Measurements from ENCODE around the gene HECTD2. TPM values are rescaled to one million over a fixed set of nuclear protein-coding genes. Genes with fewer than 3 reads are reported as not detected.
"Not testable (repeated sequence)": the region's sequence is repeated elsewhere in the genome, so short reads cannot be mapped to it uniquely, and the experiment has no call there.

The HECTD2 gene, protein sequence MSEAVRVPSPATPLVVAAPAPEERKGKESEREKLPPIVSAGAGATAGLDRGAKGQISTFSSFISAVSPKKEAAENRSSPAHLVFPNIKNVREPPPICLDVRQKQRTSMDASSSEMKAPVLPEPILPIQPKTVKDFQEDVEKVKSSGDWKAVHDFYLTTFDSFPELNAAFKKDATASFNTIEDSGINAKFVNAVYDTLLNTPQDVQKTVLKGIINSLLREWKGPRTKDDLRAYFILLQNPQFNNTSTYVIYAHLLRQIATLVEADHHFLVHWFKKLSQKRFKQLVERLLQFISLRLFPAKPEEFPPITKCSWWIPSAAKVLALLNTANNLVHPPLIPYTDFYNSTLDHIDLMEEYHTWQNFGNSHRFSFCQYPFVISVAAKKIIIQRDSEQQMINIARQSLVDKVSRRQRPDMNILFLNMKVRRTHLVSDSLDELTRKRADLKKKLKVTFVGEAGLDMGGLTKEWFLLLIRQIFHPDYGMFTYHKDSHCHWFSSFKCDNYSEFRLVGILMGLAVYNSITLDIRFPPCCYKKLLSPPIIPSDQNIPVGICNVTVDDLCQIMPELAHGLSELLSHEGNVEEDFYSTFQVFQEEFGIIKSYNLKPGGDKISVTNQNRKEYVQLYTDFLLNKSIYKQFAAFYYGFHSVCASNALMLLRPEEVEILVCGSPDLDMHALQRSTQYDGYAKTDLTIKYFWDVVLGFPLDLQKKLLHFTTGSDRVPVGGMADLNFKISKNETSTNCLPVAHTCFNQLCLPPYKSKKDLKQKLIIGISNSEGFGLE
- total RNA-seq = 10 to 100 TPM in 2 of 4 donors, 1 to 10 TPM in 2; 5.9 to 15.0 (median 10.8) TPM
- 1 to 10 TPM; 1.7 to 6.8 (median 2.0) TPM for polyA plus RNA-seq
- long read RNA-seq, donor 1, full-length matches to known transcripts = 2 of 2 reads
- long read RNA-seq, donor 1, partial matches to known transcripts = 0 of 2 reads
- long read RNA-seq, donor 1, other reads (novel, unspliced or antisense) = 0 of 2 reads
- long read RNA-seq, donor 2, full-length matches to known transcripts = 5 of 10 reads
- long read RNA-seq, donor 2, partial matches to known transcripts = 4 of 10 reads
- long read RNA-seq, donor 2, other reads (novel, unspliced or antisense) = 1 of 10 reads

DNA sequence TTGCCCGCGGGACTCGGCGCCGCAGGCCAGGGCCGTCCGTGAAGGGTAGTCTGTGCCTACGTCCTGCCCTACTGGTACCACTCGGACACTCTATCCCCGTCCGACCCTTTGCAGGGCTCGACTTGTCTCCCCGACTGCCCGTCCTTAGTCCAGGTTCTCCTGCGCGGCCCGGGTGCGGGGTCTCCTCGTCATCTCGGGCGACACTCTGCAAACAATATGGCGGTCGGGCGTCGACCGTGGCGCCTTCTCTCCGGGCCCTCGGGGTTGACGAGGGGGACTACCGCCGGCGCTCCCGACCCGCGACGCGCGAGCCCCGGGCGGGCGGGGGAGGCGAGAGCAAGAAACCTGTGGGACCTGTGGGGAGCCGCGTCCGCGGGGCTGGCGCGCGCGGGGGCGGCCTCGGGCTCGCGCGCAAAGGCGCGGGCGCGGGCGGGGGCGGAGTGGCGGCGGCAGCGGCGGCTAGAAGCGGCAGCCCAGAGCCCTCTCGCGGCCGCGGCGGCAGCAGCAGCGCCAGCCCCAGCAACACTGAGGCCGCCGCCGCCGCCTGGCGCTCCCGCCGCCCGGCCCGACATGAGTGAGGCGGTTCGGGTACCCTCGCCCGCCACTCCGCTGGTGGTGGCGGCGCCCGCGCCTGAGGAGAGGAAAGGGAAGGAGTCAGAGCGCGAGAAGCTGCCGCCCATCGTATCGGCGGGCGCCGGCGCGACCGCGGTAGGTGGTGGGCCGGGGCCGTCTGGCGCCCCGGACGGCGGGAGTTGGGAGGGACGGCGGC, at the start of gene HECTD2:
HECTD2 (plus strand) TSS at position 476 of the 769 bp plus-strand sequence; CDS start at position 571, 95 bp downstream.
- Histone ChIP-seq H3K36me3 (ENCODE audit: insufficient read depth in 1 of 2, low read depth in 1 of 2) (no peaks in the 10 kb centered on the region), H3K9me3 (no peaks in the 10 kb centered on the region), H3K4me1 (peaks cover 35% of the 10 kb centered on the region), H3K27ac (peak within 1 kb of the TSS; percentile 100), H3K4me3 (peak within 1 kb of the TSS; percentile 97), H3K27me3 (ENCODE audit: insufficient read depth in 3 of 3, low read length in 2 of 3) (no peaks in the 10 kb centered on the region)
- intact Hi-C loops (cut with DNase I) = loop anchor here (1.0 to 10.0 kb wide), 2 partner anchors 112 to 225 kb away; partner anchors contain the start of gene PPP1R3C (in 1 of the 2)
- DNase-seq (peak; percentile 86 to 91), ATAC-seq (peak; percentile 82 to 85 (median 84))
- TF ChIP-seq, protein P1, sequence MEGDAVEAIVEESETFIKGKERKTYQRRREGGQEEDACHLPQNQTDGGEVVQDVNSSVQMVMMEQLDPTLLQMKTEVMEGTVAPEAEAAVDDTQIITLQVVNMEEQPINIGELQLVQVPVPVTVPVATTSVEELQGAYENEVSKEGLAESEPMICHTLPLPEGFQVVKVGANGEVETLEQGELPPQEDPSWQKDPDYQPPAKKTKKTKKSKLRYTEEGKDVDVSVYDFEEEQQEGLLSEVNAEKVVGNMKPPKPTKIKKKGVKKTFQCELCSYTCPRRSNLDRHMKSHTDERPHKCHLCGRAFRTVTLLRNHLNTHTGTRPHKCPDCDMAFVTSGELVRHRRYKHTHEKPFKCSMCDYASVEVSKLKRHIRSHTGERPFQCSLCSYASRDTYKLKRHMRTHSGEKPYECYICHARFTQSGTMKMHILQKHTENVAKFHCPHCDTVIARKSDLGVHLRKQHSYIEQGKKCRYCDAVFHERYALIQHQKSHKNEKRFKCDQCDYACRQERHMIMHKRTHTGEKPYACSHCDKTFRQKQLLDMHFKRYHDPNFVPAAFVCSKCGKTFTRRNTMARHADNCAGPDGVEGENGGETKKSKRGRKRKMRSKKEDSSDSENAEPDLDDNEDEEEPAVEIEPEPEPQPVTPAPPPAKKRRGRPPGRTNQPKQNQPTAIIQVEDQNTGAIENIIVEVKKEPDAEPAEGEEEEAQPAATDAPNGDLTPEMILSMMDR (IDR thresholded peaks at IDR 0.05) = peak; percentile 62
- 0 to 1% (median 1%) methylated on average over 58 to 111 of the region's 111 CpGs for WGBS, 3 donors

DNA sequence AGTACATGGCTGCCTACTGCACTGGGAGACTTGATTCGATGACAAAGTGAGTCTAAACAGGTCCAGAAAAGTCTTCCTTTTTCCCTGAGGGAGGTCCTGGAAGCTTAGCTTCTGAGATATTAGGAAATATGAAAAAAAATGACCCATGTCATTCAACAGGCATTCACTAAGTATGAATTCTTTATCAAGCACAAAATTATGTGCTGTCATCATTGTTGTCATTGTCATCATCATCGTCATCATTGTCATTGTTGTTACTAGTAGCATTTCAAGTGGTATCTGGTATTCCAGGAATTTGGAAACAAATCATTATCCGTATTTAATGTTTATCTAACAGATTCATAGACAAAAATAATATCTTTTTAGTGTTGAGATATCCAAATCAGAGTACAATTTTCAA, 49.7 kb upstream of the HECTD2 start:
- intact Hi-C loops (cut with DNase I) = no loop called here
- no peaks in the 10 kb centered on the region for H3K36me3 ChIP-seq (ENCODE audit: insufficient read depth in 1 of 2, low read depth in 1 of 2)
- TF ChIP-seq, protein P1 (IDR thresholded peaks at IDR 0.05) = no peak
- H3K27me3 ChIP-seq (ENCODE audit: insufficient read depth in 3 of 3, low read length in 2 of 3) = no peaks in the 10 kb centered on the region
- no peaks in the 10 kb centered on the region for H3K9me3 ChIP-seq
- H3K27ac ChIP-seq = peak overlapping the region; percentile 24
- DNase-seq = no peak
- 77 to 86% (median 80%) methylated on average over 3 of the region's 3 CpGs for WGBS, 3 donors
- no peak overlapping the region for H3K4me3 ChIP-seq
- peaks cover 18% of the 10 kb centered on the region for H3K4me1 ChIP-seq
- no peak for ATAC-seq

DNA sequence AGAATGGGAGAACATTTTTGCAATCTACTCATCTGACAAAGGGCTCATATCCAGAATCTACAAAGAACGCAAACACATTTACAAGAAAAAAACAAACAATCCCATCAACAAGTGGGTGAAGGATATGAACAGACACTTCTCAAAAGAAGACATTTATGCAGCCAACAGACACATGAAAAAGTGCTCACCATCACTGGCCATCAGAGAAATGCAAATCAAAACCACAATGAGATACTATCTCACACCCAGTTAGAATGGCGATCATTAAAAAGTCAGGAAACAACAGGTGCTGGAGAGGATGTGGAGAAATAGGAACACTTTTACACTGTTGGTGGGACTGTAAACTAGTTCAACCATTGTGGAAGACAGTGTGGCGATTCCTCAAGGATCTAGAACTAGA, 44.6 kb upstream of the HECTD2 start:
- DNase-seq; H3K9me3 ChIP-seq; H3K36me3 ChIP-seq (ENCODE audit: insufficient read depth in 1 of 2, low read depth in 1 of 2); H3K27ac ChIP-seq; H3K27me3 ChIP-seq (ENCODE audit: insufficient read depth in 3 of 3, low read length in 2 of 3); intact Hi-C loops (cut with DNase I); ATAC-seq; H3K4me3 ChIP-seq: not testable (repeated sequence)
- WGBS, 3 donors = 96 to 98% (median 97%) methylated on average over 2 of the region's 3 CpGs
- peaks cover 18% of the 10 kb centered on the region for H3K4me1 ChIP-seq

DNA sequence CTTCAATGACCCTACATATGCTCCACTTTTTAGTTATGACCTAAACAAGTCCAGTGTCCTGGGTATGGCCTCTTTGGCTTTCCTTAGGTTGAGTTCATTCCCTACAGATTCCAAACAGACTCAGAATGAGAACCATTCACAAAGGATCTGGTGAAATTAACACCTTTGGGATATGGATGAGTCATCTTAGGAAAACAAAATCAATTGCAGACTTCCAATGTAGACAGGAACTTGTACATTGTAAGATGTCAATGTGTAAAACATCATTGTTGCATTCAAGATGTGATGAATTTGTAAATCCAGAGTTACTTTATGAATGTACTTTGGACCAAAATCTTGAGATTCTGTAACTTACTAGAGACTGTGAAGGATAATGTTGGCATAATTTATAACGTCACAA, 43.4 kb upstream of the HECTD2 start:
- no peak overlapping the region for H3K4me3 ChIP-seq
- TF ChIP-seq, protein P1 (IDR thresholded peaks at IDR 0.05) = no peak
- WGBS, 3 donors = 38 to 79% (median 76%) methylated on average over 1 of the region's 1 CpG
- H3K36me3 ChIP-seq (ENCODE audit: insufficient read depth in 1 of 2, low read depth in 1 of 2) = no peaks in the 10 kb centered on the region
- H3K27me3 ChIP-seq (ENCODE audit: insufficient read depth in 3 of 3, low read length in 2 of 3) = no peaks in the 10 kb centered on the region
- H3K9me3 ChIP-seq = no peaks in the 10 kb centered on the region
- DNase-seq = no peak
- intact Hi-C loops (cut with DNase I) = no loop called here
- H3K4me1 ChIP-seq = peaks cover 18% of the 10 kb centered on the region
- peak overlapping the region; percentile 82 for H3K27ac ChIP-seq
- peak; percentile 14 to 32 (median 24) for ATAC-seq
